HG03097 (cell line): ENCODE results near the gene KLC1.

Experiments used
- ATAC-seq: cut with Tn5 transposase; IDR thresholded peaks from one replicate; pipeline ENCODE4 v1.9.1; 2021; ENCODE audit not compliant: unreplicated experiment, low FRiP score

Gene KLC1

GRCh38 chr14:103656031-103656755, 27.2 kb downstream of the KLC1 start:
- no peak for ATAC-seq

DNA sequence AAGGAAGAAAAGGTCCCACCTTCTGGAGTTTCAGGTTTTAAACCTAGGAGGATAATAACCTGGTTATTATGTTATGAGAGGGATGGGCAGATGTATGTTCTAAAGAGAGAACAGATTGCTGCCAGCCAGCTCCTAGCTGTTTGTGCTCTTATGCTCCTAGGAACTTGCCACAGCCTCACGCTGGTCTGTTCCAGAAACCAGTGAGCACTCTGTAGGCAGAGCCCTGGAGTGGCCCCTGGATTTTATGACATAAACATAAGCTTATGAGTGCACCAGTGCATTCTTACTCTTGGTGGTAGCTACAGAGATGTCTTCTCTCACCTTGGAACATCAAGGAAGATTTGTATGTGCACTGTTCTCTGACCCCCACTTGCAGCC, 27.7 kb downstream of the KLC1 start:
- ATAC-seq, result no peak

DNA sequence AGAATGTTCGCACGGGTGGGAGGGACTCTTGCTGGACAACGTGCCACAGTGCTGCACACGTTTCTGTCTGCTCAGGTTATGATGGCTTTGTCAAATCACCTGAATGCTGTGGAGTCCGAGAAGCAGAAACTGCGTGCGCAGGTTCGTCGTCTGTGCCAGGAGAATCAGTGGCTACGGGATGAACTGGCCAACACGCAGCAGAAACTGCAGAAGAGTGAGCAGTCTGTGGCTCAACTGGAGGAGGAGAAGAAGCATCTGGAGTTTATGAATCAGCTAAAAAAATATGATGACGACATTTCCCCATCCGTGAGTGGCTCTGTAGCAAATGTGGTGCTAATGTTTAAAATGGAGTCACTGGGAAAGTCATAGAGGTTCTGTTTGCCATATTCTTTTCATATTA, 28.5 kb downstream of the KLC1 start:
- ATAC-seq, result no peak

DNA sequence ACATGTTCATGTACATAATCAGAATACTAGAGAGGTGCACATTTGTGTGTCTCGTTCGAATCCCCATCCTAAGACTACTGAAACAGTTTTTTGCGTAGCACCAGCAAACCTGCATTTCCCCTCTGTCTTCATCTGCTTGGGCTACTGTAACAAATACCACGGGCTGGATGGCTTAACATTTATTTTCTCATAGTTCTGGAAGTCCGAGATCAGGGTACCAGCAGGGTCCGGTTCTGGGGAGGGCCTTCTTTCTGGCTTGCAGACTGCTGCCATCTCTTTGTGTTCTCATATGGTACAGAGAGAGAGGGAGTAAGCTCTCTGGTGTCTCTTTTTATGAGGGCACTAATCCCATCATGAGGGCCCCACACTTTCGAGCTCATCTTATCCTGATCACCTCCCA, 30.6 kb downstream of the KLC1 start:
- no peak for ATAC-seq

DNA sequence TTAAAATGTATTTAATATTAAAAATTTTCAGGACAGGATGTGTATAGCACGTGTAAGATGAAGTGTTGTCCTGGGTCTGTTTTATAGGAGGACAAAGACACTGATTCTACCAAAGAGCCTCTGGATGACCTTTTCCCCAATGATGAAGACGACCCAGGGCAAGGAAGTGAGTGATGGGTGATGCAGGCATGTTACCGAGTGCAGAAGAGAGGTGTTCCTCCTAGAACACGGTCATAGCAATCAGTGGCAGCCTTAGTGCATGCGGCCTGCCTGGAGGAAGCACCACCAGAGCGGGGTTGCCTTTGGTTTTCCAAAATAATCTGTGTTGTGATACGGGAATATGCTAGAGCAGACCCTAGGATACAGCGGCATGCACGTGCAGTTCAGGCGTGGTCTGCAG, 33.0 kb downstream of the KLC1 start:
- no peak for ATAC-seq

GRCh38 chr14:103662591-103662990, 33.6 kb downstream of the KLC1 start:
- no peak for ATAC-seq

DNA sequence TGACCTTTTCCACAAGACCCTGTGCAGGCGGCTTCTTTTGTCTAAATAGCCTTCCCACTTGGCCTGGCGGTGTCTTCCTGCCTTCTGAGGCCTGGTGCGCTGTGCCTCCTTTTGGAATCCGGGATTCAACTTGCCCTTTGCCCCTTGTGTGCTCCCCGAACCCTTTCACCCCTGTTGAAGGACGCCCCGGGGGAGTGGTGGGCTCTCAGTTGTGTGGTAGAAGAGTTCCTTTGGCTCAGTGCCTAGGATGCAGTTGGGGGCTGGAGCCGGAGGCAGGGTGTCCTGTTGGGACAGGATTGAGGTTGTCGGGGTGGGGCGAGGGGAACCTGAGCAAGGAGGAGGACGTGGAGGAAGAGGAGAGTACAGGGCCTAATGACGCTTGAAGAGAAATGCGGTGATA, 34.5 kb downstream of the KLC1 start:
- no peak for ATAC-seq

DNA sequence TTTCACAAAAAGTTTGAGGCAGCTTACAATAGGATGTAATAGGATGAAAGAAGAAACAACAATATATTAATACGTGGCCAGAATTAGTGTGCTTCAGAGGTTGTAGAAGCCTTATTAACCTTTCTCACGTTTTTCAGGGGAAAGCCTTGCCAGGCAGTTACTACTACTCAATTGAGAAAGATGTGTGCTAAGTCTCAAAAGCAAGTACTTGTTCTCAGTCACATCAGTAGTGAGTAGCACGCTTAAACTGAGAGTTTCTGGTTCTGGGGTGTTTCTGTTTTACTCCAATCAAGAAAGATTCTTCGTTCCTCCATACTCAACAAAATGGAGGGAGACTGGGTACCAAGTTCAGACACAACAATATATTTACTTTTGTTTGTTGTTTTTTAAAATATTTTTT, 38.7 kb downstream of the KLC1 start:
- no peak for ATAC-seq

DNA sequence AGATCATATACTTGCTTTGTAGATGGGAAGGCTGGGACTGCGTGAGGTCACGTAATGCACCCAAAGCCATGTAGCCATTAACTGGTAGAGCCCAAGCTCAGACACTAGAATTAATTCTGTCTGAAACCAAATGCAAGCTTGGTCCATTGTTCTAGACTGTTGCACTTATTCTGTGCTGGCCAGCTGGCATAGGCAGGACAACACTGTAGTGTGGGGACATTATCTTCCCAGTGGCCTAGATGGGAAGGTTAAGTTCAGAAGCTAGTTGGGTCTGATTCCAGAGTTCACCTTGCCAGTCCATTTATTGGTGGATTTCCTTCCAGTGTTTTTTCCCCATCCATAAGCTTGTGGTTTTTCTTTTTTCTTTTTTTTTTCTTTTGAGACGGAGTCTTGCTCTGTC, 39.1 kb downstream of the KLC1 start:
- no peak for ATAC-seq

- ATAC-seq, result no peak
Observed at GRCh38 chr14:103669370-103669769, 40.4 kb downstream of the KLC1 start.

- no peak for ATAC-seq
Observed at GRCh38 chr14:103671911-103672310, 42.9 kb downstream of the KLC1 start.

DNA sequence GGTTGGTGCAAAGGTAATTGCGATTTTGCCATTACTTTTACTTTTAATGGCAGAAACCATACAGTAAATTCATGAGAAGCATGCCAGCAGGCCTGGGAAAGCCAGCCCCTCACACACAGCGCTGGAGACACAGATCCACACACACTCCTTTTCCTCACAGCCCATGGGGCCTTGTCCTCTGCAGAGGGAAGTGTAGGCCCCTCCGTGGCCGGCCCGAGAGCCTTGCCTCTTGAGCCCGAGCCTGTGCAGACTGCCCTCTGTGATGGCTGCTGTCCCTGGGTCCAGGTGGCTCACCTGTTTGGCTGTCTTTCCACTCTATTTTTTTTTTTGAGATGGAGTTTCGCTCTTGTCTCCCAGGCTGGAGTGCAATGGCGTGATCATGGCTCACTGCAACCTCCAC, 46.9 kb downstream of the KLC1 start:
- no peak for ATAC-seq

DNA sequence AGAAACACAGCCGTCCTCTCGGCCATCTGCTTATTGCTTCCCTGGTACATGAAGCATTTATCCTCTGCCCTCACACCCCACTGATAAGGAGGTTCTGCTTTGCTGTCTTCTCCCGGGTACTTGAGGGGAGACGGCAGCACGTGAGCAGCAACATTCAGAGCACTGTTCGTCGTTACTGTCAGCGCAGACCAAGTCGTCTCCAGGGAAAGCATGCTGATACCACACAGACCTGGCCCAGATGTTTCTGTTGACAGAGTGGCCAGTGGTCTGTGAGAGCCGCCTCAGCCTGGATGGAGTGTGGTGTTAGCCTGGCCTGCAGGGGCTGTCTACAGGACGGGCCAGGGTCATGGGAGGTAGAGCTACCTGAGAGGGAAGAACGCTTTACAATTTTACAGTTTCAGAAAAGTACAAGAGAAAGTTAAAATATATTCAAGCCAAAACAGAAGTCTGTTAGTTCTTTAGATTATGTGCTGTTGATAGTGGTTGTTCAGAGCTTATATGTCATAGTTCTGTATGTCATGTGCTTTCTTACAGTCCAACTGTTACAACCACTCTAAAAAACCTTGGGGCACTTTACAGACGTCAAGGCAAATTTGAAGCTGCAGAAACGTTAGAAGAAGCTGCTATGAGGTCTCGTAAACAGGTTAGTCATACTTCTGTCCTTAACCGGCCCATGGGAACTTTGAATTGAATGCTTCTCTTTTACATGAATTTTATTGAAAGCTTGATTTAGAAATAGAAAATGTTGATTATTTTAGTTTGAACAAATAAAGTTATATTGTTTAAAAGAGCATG, 48.1 kb downstream of the KLC1 start:
- ATAC-seq, result no peak

GRCh38 chr14:103679351-103679750, 50.3 kb downstream of the KLC1 start:
- ATAC-seq, result no peak

GRCh38 chr14:103680491-103681231, 51.6 kb downstream of the KLC1 start:
- no peak for ATAC-seq

- ATAC-seq, result no peak
Observed at GRCh38 chr14:103683139-103683538, 54.1 kb downstream of the KLC1 start.

DNA sequence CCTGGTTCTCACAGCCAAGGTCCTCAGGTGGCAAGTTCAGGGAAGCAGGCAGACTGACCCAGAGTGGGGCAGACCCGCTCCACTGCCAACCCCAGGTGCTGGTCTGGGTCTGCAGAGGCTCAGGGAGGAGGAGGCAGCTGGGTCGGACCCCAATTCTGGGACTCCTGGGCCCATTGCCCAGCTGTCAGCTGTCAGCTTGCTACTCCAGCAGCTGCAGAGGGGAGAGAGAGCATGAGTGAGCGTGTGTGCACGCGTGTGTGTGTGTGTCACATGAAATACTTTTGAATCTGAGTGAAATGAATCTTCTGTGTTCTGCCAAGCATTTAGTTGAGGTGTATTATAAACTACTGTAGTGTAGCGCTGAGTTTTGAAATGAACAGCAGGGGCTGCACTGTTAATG, 55.5 kb downstream of the KLC1 start:
- ATAC-seq, result no peak

DNA sequence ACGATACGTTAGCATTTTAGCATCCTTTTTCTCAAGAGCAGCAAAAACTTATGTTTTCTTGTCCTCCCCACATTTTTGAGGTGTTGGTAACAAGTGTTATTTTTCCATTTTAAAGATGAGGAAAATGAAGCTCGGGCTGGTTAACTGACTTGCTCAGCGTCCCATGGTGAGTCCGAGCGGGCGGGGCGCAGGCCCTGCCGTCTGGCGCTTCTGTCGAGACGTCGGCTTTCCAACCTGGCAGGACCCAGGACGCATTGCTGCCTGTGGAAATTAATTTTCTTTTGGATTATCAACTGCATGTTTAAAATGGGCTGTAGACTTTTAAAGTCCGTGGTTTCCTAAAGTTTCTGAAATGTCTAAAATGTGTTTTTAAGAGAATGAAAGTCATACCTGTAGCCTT, 55.9 kb downstream of the KLC1 start:
- no peak for ATAC-seq

- no peak for ATAC-seq
Observed at GRCh38 chr14:103685276-103686211, 56.5 kb downstream of the KLC1 start.

DNA sequence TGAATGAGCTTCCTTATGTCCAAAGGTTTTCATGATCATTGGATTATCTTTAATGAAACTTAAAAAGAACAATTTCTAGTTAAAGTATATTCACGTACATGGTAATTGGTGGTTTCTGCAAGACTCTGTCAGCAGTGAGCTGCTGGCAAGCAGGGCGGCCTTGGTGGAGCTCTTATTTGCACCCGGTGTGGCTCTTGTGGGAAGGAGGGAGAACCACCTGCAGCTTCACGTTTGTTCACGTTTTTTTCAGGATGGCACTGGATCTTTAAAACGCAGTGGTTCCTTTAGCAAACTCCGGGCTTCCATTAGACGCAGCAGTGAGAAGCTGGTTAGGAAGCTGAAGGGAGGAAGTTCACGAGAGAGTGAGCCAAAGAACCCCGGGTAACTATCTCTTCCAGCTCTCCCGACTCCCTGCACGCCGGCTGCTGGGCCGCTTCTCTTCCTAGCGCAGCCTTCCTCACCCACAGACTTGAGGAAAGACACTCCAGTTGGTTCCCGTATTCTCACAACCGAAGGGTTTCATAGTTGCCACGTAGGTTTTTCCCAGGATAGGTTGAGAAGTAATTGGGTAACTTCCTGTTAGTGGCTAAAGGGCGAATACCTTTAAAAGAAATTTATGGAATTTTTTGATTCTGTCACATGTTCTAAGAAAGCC, 57.9 kb downstream of the KLC1 start:
- ATAC-seq, result no peak
